ENCODE measurements around the gene SCTR.

DNA sequence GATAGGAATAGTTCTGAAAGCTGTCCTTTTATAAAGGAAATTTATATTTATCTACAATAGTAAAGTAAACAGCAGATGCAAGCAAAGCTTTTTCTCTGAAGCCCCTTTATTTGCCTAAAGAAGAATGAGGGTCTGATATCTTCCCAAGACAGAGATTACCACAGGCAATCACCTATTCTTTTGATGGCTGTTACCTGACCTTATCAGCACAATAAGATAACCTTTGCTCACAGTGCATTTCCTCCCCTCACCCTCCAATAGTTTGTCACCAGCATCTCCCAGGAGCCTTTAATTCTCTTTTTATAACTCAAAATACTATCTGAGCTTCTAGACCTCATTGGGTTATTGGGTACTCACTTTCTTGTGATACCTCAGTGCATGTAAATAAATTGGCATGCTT, 13.5 kb upstream of the SCTR start:
- TF ChIP-seq, protein P1, sequence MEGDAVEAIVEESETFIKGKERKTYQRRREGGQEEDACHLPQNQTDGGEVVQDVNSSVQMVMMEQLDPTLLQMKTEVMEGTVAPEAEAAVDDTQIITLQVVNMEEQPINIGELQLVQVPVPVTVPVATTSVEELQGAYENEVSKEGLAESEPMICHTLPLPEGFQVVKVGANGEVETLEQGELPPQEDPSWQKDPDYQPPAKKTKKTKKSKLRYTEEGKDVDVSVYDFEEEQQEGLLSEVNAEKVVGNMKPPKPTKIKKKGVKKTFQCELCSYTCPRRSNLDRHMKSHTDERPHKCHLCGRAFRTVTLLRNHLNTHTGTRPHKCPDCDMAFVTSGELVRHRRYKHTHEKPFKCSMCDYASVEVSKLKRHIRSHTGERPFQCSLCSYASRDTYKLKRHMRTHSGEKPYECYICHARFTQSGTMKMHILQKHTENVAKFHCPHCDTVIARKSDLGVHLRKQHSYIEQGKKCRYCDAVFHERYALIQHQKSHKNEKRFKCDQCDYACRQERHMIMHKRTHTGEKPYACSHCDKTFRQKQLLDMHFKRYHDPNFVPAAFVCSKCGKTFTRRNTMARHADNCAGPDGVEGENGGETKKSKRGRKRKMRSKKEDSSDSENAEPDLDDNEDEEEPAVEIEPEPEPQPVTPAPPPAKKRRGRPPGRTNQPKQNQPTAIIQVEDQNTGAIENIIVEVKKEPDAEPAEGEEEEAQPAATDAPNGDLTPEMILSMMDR (IDR thresholded peaks at IDR 0.05): no peak
- no peak for TF ChIP-seq TCF7L2 (IDR thresholded peaks at IDR 0.05; ENCODE audit: low read depth, low read length)

Data from Panc1 (cell line).